Neural cell (in vitro differentiated cells): ENCODE results near the gene DNMBP.

ENCODE experiments used
- EZH2 ChIP-seq: fragments of 200-600, 300-800 bp; shearing (Covaris generic), sonication (generic); IDR thresholded peaks from 2 replicates; pipeline ENCODE4 v1.6.1; 2014; ENCODE audit warnings: antibody characterized with exemption, low read length, borderline replicate concordance, mild to moderate bottlenecking; ENCODE audit not compliant: insufficient read depth, poor library complexity, severe bottlenecking
- POLR2AphosphoS5 ChIP-seq: IDR thresholded peaks from 2 replicates; pipeline ENCODE4 v1.6.1; 2012
- RAD21 ChIP-seq: fragments of 450-650 bp; conservative IDR thresholded peaks from 2 replicates; pipeline ENCODE4 v1.6.1; 2014; ENCODE audit warnings: antibody characterized with exemption, mild to moderate bottlenecking, moderate library complexity
- TAF1 ChIP-seq: IDR thresholded peaks from 2 replicates; pipeline ENCODE4 v1.6.1; 2012; ENCODE audit warnings: low read depth
- TF ChIP-seq, protein P1 (sequence below): fragments of 450-650 bp; IDR thresholded peaks from 2 replicates; pipeline ENCODE4 v1.5.1; 2014; ENCODE audit warnings: antibody characterized with exemption, mild to moderate bottlenecking, moderate library complexity; ENCODE audit not compliant: poor library complexity, severe bottlenecking
- TF ChIP-seq, protein P2 (sequence below): IDR thresholded peaks from 2 replicates; pipeline ENCODE4 v1.6.1; 2012; ENCODE audit warnings: borderline replicate concordance

DNA sequence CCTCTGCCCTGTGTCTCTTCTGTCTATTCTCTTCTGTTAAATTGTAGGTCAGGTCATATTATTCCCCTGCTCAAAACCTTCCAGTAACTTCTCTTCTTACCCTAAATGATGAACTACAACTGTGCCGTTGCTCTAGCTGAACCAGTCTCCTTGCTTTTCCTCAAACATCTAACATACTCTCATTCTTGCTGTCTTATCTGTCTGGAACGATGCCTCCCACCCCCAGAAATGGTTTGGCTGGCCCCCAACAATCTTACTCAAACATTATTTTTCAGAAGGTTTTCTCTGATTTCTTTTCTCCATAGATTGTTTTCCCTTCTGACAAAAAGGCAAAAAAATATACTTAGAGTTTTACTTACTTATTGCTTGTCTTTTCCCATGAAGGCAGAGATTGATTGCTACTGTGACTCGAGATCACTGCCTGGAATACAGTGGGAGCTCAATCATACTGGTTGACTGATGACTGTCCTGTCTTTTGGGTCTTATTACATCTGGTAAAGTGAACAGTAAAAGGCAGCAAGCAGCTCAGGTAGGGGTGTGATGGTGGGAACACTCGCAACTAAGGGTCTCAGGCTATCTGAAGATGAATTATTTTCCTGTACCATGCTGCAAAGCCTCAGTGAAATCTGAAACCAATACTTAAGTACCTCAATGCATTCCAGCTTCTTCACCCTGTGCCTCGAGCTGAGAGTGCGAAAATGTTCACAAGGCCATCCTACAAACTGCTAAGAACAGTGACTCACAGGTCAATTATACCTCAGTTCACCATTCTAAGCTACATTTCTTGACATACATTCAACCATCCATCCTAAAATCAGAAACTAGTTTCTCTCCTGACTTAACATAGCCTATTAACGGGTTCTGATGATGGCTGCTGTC lies 67.6 kb downstream of the DNMBP start:
- TF ChIP-seq, protein P1, sequence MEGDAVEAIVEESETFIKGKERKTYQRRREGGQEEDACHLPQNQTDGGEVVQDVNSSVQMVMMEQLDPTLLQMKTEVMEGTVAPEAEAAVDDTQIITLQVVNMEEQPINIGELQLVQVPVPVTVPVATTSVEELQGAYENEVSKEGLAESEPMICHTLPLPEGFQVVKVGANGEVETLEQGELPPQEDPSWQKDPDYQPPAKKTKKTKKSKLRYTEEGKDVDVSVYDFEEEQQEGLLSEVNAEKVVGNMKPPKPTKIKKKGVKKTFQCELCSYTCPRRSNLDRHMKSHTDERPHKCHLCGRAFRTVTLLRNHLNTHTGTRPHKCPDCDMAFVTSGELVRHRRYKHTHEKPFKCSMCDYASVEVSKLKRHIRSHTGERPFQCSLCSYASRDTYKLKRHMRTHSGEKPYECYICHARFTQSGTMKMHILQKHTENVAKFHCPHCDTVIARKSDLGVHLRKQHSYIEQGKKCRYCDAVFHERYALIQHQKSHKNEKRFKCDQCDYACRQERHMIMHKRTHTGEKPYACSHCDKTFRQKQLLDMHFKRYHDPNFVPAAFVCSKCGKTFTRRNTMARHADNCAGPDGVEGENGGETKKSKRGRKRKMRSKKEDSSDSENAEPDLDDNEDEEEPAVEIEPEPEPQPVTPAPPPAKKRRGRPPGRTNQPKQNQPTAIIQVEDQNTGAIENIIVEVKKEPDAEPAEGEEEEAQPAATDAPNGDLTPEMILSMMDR = no peak
- TF ChIP-seq TAF1 = no peak
- TF ChIP-seq RAD21 = no peak
- no peak for TF ChIP-seq POLR2AphosphoS5
- TF ChIP-seq, protein P2, sequence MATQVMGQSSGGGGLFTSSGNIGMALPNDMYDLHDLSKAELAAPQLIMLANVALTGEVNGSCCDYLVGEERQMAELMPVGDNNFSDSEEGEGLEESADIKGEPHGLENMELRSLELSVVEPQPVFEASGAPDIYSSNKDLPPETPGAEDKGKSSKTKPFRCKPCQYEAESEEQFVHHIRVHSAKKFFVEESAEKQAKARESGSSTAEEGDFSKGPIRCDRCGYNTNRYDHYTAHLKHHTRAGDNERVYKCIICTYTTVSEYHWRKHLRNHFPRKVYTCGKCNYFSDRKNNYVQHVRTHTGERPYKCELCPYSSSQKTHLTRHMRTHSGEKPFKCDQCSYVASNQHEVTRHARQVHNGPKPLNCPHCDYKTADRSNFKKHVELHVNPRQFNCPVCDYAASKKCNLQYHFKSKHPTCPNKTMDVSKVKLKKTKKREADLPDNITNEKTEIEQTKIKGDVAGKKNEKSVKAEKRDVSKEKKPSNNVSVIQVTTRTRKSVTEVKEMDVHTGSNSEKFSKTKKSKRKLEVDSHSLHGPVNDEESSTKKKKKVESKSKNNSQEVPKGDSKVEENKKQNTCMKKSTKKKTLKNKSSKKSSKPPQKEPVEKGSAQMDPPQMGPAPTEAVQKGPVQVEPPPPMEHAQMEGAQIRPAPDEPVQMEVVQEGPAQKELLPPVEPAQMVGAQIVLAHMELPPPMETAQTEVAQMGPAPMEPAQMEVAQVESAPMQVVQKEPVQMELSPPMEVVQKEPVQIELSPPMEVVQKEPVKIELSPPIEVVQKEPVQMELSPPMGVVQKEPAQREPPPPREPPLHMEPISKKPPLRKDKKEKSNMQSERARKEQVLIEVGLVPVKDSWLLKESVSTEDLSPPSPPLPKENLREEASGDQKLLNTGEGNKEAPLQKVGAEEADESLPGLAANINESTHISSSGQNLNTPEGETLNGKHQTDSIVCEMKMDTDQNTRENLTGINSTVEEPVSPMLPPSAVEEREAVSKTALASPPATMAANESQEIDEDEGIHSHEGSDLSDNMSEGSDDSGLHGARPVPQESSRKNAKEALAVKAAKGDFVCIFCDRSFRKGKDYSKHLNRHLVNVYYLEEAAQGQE = no peak
- no peak for TF ChIP-seq EZH2
